NCI-H2107 (cell line): Measurements from ENCODE around the gene HPN.
"Not testable (repeated sequence)": the region's sequence is repeated elsewhere in the genome, so short reads cannot be mapped to it uniquely, and the experiment has no call there.

ENCODE experiments used
- DNase-seq: peaks from one replicate; lab custom pipeline; 2025; lab: John Stamatoyannopoulos, UW

The HPN gene

DNA sequence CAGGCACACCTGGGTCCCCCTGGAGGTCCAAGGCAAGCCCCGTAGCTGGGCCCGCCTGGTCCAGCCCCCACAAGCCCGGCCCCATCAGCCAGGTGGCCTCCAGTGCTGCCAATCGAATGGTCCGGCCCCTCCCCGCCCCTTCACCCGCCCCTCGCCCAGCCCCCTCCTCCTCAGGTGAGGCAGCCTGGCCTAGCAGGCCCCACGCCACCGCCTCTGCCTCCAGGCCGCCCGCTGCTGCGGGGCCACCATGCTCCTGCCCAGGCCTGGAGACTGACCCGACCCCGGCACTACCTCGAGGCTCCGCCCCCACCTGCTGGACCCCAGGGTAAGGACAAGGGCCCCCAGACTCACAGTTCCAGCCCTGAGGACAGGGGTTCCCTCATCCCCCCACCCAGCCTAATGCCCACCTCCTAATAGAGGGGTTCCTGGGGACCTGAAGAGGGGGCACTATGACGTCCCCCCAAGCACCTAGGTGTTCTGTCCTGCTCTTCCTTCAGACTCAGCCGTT is at the start of gene HPN:
Gene HPN, plus strand, starts transcription at position 174 of the 508 bp plus-strand sequence. CDS start 786 bp downstream, outside the sequence.
- DNase-seq, result no peak

DNA sequence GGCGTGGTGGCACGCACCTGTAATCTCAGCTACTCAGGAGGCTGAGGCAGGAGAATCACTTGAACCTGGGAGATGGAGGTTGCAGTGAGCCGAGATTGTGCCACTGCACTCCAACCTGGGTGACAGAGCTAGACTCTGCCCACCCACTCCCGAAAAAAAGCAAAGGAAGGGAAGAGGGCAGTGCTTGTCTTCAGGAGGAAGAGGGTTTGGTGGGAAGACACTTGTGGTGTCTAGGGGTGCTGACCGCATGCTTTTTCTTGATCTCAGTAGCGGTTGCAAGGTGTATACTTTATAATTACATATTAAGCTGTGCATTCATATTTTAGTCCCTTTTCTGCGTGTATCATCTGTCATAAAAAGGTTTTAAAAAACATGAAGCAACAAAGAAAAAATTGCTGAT is 48.9 kb upstream of the HPN start:
- not testable (repeated sequence) for DNase-seq

GRCh38 chr19:34994286-34994642 is 47.3 kb upstream of the HPN start:
- no peak for DNase-seq

DNA sequence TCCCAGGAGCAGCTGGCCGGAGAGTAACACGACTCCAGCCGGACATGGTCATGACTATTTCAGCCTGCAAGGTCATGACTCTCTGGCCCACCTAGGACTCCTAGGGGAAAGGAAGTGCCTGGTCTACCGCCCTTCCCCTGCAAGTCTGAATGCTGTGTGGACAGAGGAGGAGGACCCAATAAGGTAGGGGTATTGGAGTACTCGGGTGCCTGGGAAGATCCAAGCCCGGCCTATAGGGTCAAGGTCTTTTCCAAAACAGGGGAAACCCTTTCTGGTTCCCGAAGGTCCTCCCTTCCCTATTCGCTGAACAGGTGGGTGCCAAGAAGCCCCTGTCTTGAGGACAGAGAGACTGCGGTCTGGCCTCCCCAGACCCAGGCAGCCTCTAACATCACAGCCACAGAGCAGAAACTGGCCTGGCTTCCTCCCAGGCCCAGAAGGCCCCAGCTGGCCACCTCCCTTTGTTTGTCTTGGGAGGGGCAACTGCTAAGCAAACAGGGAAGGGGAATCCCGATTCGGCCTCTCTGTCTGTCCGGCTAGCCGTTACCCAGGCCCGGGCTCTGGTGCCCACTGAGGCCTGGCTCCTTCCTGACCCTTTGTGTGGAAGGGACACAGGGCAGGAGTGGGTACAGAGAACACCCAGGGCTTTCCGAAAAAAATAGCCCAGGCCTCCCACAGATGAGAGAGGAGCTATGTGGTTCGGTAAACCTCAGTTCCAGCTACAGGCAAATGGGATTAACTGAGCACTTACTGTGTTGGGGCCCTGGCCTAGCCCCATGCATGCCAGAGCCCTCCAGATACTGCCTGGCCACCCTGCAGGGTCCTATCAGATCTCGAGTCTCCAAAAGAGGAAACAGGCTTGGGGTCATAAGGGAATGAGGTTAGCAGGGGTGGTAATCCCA is 46.6 kb upstream of the HPN start:
- DNase-seq, result no peak

DNA sequence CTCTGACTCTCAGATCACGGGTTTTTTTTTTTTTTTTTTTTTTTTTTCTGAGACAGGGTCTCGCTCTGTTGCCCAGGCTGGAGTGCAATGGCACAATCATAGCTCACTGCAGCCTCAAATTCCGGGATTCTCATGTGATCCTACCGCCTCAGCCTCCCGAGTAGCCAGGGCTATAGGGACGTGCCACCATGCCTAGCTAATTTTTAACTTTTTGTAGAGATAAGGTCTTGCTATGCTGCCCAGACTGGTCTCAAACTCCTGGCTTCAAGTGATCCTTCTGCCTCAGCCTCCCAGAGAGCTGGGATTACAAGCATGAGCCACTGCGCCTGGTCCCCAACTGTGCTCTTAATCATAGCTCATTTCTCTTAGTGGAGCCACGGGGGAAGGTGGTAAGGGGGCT is 46.0 kb upstream of the HPN start:
- DNase-seq, result no peak

GRCh38 chr19:34997071-34997617 is 44.4 kb upstream of the HPN start:
- no peak for DNase-seq

GRCh38 chr19:34998224-34998623 is 43.3 kb upstream of the HPN start:
- not testable (repeated sequence) for DNase-seq

DNA sequence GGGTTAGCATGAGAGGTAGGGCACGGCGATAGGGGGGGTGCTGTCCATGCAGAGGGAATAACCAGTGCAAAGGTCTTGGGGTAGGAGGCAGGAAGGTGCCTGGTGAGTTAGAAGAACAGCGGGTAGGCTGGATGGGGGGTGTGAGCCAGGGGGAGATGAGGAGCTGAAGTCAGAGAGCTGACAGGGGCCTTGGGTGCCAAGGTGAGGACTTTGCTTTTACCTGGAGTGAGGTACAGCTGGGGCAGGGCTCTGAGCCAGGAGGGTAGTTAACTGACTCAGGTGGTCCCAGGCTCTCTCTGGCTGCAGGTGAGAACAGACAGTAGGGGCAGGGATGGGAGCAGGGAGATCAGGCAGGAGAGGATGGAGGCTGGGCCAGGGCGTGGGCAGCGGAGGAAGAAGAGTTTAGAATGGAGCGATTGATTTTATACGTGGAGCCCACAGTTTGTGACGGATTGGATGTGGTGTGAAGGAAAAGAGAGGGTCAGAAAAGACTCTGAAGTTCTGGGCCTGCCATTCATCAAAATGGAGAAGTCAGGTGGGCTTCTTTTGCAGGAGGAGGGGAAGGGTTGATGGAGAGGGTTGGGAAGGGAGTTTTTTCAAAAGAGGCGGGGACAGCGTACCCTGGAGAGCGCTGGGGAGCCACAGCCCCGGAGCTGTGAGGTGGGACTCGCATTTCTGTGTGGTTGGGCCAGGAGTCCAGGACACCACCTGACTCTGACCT is 42.6 kb upstream of the HPN start:
- DNase-seq, result no peak

DNA sequence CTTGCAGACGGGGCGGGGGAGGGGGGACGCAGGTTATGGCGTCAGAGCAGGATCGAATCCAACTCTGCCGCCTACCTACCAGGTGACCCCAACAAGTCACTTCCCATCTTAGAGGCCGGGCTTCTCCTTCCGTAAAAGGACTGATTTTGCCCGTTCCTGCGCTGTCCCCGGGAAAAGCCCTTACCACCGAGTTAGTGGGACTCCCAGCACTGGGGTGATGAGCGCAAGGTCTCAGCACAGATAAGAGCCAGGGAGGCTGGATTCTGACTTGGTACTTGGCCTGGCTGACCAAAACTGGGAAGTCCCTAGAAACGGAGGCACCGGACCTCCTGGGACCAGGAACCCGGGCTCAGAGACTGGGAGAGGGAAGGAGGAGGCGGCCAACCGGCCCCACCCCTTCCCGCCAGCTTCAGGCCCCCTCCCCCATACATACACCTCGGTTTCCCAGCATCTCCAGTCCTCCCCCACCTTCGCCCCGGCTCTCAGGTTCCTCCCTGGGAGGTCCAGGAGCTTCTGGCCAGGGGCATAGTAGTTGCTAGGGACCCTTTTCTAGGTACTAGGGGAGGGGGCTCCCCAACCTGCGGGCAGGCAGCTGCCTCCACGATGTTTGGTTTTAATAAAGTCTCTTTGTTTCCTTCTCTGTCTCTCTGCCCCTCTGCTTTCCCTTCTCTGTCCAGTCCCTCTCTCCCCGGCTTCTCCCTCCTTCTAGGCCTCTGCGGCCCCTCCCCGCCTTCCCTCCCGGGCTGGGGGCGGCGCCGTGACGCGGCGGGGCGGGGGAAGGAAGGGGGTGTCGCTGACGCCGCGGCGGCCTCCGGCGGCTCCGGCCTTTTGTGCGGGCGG is 41.8 kb upstream of the HPN start, which contains the start of gene GRAMD1A:
Gene GRAMD1A, plus strand, starts transcription at position 826 of the 840 bp plus-strand sequence. CDS start 156 bp downstream, outside the sequence.
- peak; percentile 39 for DNase-seq

DNA sequence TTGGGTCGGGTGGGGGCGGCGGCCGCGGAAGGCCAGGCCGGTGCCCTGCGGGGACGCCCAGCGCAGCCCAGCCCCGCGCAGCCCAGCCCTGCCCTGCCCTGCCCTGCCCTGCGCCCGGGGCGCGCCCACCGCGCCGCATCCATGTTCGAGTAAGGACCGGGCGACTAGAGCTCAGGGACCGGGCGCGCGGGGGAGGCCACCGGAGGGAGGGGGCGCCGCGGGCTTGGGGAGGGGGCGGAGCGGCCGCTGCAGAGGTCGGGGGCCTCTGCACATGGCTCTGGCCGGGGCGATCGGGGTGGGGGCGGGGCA is 41.2 kb upstream of the HPN start:
- DNase-seq, result no peak

DNA sequence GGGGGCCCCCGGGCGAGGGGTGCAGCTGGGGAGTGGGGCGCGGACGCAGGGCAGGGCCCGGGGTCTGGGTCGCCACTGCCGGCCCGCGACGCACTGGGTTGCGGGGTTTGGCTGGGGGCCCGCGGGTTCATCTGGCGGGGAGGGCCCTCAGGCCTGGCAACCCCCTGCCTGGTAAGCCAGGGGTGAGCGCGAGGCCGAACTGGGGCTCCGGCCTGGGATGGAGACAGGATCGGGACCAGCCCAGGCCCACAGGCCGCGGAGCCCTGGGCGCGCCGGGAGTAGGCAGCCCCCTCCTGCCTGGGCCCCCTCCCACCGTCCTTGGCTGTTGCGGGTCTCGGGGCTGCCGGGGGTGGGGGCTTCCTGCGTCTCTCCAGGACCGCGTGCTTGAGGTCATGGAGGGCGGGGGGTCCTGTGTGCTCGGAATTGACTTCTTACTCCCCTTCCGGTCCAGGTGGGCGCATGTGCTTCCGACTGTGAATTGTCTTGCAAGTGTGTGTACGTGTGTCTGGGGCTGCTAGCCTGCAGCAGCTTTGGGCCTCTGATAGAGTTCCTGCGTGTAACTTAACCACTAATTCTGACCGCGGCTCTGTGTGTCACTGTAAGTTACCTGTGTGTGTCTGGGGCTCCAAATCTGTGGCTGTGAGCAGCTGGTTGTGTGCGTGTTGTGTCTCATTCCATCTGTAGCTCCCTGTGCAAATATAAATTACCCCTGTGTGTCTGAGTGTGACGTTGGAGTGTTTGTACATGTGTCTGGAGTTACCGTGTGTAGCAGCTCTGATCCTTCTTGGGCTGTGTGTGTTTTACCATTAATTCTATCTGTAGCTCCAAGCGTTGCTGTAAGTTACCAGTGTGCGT is 40.6 kb upstream of the HPN start:
- DNase-seq, result no peak

- DNase-seq, result no peak
These were observed 39.4 kb upstream of the HPN start for GRCh38 chr19:35002037-35002535.

GRCh38 chr19:35004517-35005255 is 36.8 kb upstream of the HPN start:
- no peak for DNase-seq

DNA sequence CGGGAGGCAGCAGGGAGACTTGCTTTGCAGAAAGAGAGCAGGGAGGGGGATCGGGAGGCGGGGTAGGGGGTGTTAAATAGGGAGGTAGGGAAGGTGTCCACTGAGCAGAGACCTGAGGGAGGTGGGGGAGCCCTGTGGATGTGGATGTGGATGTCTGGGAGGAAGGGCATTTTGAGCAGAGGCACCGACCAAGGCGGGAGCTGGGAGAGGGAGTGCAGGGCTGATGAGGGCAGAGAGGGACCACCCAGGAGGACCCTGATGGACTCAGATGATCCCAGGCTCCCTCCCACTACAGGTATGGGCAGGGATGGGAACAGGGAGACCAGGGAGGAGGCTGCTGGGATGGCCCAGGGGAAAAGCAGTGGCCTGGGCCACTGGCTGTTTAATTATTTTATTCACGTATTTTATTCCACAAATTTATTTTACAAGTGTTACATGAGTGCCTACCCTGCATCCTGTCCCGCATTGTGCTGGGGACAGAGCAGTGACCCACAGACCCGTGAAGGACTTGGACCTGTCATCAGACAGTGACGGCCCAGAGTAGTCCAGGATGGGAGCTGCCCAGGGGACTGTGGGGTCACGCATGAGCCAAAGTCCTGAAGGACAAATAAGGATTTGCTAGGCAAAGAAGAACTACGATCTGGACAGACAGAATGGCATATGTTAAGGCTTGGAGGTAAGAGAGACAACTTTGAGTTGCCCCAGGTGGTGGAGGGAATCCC is 36.1 kb upstream of the HPN start:
- no peak for DNase-seq

- not testable (repeated sequence) for DNase-seq
These were observed 35.5 kb upstream of the HPN start for GRCh38 chr19:35006007-35006341.

DNA sequence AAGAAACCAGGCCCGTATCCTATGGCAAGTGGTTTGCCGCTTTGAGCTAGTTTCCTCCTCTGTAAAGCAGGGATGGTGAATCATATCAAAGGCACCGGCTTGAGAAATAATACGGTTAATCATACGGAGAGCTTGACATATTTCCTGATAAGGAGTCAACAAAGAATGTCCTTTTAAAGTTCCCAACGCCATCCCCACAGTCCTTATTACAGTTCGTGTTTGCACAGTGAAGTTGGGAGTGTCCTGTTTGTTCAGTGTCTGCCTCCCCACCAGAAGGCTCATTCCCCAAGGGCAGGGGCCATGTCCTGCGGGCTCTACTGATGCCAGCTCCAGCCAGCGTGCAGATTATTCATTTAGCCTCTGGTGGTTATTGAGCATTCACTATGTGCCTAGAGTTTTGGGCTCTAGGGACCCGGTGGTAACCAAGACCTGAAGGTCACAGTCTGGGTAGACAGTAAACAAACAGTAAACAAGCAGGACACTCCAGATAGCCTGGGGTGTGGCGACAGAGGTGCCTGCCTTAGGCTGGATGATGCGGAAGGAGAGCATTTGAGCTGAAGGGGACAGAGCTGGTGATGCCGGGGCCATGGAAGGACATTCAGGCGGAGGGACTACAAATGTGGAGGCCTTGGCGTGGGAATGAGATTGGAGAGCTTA is 35.1 kb upstream of the HPN start:
- no peak for DNase-seq

- DNase-seq, result no peak
These were observed 34.5 kb upstream of the HPN start for GRCh38 chr19:35006999-35007365.

DNA sequence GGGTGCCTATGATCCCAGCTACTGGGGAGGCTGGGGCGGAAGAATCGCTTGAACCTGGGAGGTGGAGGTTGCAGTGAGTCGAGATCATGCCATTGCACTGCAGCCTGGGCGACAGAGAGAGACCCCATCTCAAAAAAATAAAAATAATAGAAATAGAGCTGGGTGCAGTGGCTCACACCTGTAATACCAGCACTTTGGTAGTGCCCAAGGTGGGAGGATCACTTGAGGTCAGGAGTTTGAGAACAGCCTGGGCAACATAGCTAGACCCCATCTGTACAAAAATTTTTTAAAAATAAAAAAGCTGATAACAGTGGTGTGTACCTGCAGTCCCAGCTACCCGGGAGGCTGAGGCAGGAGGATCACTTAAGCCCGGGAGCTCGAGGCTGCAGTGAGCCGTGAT is 34.1 kb upstream of the HPN start:
- DNase-seq, result not testable (repeated sequence)

- DNase-seq, result no peak
These were observed 32.6 kb upstream of the HPN start for GRCh38 chr19:35008891-35009341.
